K562 (cell line): ENCODE results near the gene PDCL3. TPM values are rescaled to one million over a fixed set of nuclear protein-coding genes. Genes with fewer than 3 reads are reported as not detected.

Source experiments
- ATAC-seq: fragments of 200-7000 bp; cut with Tn5 transposase; 3 replicates; pipeline ENCODE4 v1.9.1; 2020; ENCODE audit warnings: moderate library complexity
- BruUV-seq: library from RNA; stranded (reverse); fragments of 400-500 nt; replicated peaks from 2 replicates; lab custom pipeline; 2021; lab: Mats Ljungman, UMichigan
- CTCF ChIA-PET: fragments of 300-600 bp; formaldehyde crosslinking; extraction: SDS; loops from one replicate; lab custom pipeline; 2021; ENCODE audit warnings: low intra/inter-chr PET ratio; lab: Yijun Ruan, JAX
- POLR2A ChIA-PET: fragments of 300-600, 350-650 bp; sonication (Branson Sonifier 250); formaldehyde crosslinking; extraction: SDS; loops from one replicate; lab custom pipeline; 2021; ENCODE audit warnings: antibody characterized with exemption, inconsistent platforms; lab: Yijun Ruan, JAX
- DNase-seq, 4 experiments: peaks; one replicate each; pipeline versions ENCODE4 v3.0.0 to v3.0.0-alpha.2; 2011 to 2018; ENCODE audit warnings: low spot score in 3 of 4, mixed read lengths in 3 of 4; ENCODE audit errors: extremely low read depth in 1 of 4
- FAIRE-seq: peaks from 2 replicates; lab custom pipeline; 2011; peaks lifted over from hg19 to GRCh38; lab: Jason Lieb, UNC
- H2AFZ ChIP-seq: 2 replicates; pipeline ENCODE4 v1.6.0; 2011; ENCODE audit warnings: low read depth, low read length, control low read depth, inconsistent platforms
- H3K27ac ChIP-seq: fragments of 200-600 bp; 3 replicates; pipeline ENCODE4 v1.8.0; 2011; ENCODE audit warnings: low read depth, mild to moderate bottlenecking, control low read depth, inconsistent platforms, low read length, moderate library complexity, mixed read lengths; ENCODE audit errors: extremely low read depth
- H3K27me3 ChIP-seq, 2 experiments: fragments of 300-600 bp in 1 of 2; 2 replicates in 1 of 2; 3 replicates in 1 of 2; pipeline versions ENCODE4 v1.6.0 to v1.8.0; 2011; ENCODE audit warnings: inconsistent platforms in 2 of 2, low read length in 2 of 2, mild to moderate bottlenecking in 1 of 2, mixed read lengths in 1 of 2, moderate library complexity in 1 of 2; ENCODE audit not compliant: control insufficient read depth in 2 of 2, insufficient read depth in 2 of 2
- H3K36me3 ChIP-seq: fragments of 300-600 bp; 3 replicates; pipeline ENCODE4 v1.8.0; 2011; ENCODE audit warnings: mild to moderate bottlenecking, low read length, inconsistent platforms; ENCODE audit not compliant: control insufficient read depth, insufficient read depth
- H3K4me1 ChIP-seq, 2 experiments: fragments of 200-600 bp in 1 of 2; replicated peaks in 1 of 2; 2 replicates in 1 of 2; 3 replicates in 1 of 2; pipeline versions ENCODE4 v1.5.1 to v1.8.0; 2011; ENCODE audit warnings: inconsistent platforms in 2 of 2, low read length in 2 of 2, mild to moderate bottlenecking in 1 of 2, mixed read lengths in 1 of 2, moderate library complexity in 1 of 2; ENCODE audit not compliant: control insufficient read depth in 2 of 2, insufficient read depth in 2 of 2
- H3K4me2 ChIP-seq: 2 replicates; pipeline ENCODE4 v1.6.1; 2011; ENCODE audit warnings: low read length, control low read depth, inconsistent platforms, mixed read lengths; ENCODE audit not compliant: insufficient read depth
- H3K4me3 ChIP-seq: fragments of 200-600 bp; sonication (generic), shearing (Covaris generic); 2 replicates; pipeline ENCODE4 v1.5.1; 2016; ENCODE audit warnings: control low read depth, inconsistent platforms
- H3K79me2 ChIP-seq: fragments of 200-600 bp; 3 replicates; pipeline ENCODE4 v1.8.0; 2011; ENCODE audit warnings: low read length, inconsistent platforms; ENCODE audit not compliant: control insufficient read depth, insufficient read depth
- H3K9ac ChIP-seq, 2 experiments: 2 replicates each; pipeline versions ENCODE4 v1.6.0 to v1.6.1; 2011; ENCODE audit warnings: low read depth in 2 of 2, low read length in 2 of 2, control low read depth in 1 of 2, inconsistent platforms in 1 of 2, mild to moderate bottlenecking in 1 of 2, mixed read lengths in 1 of 2; ENCODE audit not compliant: insufficient read depth in 1 of 2
- H3K9me1 ChIP-seq: one replicate; pipeline ENCODE4 v1.6.0; 2011; ENCODE audit warnings: inconsistent platforms, mild to moderate bottlenecking, low read length, moderate library complexity; ENCODE audit not compliant: control insufficient read depth, insufficient read depth
- H3K9me3 ChIP-seq: replicated peaks from 2 replicates; pipeline ENCODE4 v1.5.1; 2011; ENCODE audit warnings: low read depth, low read length, inconsistent platforms; ENCODE audit not compliant: control insufficient read depth, insufficient read depth
- H4K20me1 ChIP-seq: replicated peaks from 2 replicates; pipeline ENCODE4 v1.6.1; 2011; ENCODE audit warnings: low read length, inconsistent platforms, mixed read lengths; ENCODE audit not compliant: control insufficient read depth, insufficient read depth
- CREB1 ChIP-seq, 2 experiments: sonication (generic) in 1 of 2; formaldehyde crosslinking in 1 of 2; IDR thresholded peaks; 2 replicates each; pipeline versions ENCODE4 v1.6.1 to v1.8.0; 2012 to 2022; ENCODE audit warnings: inconsistent platforms in 1 of 2, mild to moderate bottlenecking in 1 of 2, missing genetic modification reagents in 1 of 2, moderate library complexity in 1 of 2
- MAFG ChIP-seq: fragments of 450-650 bp; conservative IDR thresholded peaks from 2 replicates; pipeline ENCODE4 v1.6.1; 2016; ENCODE audit warnings: missing genetic modification characterization, missing compliant biosample characterization
- POLR3A ChIP-seq: IDR thresholded peaks from 2 replicates; pipeline ENCODE4 v1.6.1; 2011; ENCODE audit warnings: borderline replicate concordance, mild to moderate bottlenecking, moderate library complexity; ENCODE audit not compliant: insufficient read length, insufficient read depth; ENCODE audit errors: extremely low read depth
- RBM15 ChIP-seq: fragments of 200-400 bp; formaldehyde crosslinking; IDR thresholded peaks from 2 replicates; pipeline ENCODE4 v1.6.1; 2018; ENCODE audit warnings: mild to moderate bottlenecking, low read length, moderate library complexity; ENCODE audit not compliant: insufficient read depth
- SIN3B ChIP-seq: fragments of 450-650 bp; IDR thresholded peaks from 2 replicates; pipeline ENCODE4 v1.6.1; 2017; ENCODE audit warnings: low read depth, mild to moderate bottlenecking, moderate library complexity
- SIX5 ChIP-seq, 2 experiments: IDR thresholded peaks; 2 replicates each; pipeline ENCODE4 v1.6.1; 2011; ENCODE audit warnings: low read length in 2 of 2, borderline replicate concordance in 1 of 2, low read depth in 1 of 2, mild to moderate bottlenecking in 1 of 2, moderate library complexity in 1 of 2; ENCODE audit not compliant: insufficient read depth in 1 of 2
- SRF ChIP-seq, 2 experiments: fragments of 250-450, 450-650 bp in 1 of 2; sonication (Bioruptor Pico) in 1 of 2; sonication (generic) in 1 of 2; formaldehyde crosslinking; IDR thresholded peaks; 2 replicates each; pipeline versions ENCODE4 v1.5.0 to v1.5.1; 2020 to 2022; ENCODE audit warnings: mild to moderate bottlenecking in 1 of 2, missing genetic modification reagents in 1 of 2
- U2AF2 ChIP-seq: fragments of 200-400 bp; formaldehyde crosslinking; optimal IDR thresholded peaks from 2 replicates; pipeline ENCODE3; 2017; ENCODE audit warnings: low read depth, mild to moderate bottlenecking, low read length
- ZNF76 ChIP-seq: fragments of 250-450 bp; sonication (Bioruptor Pico); IDR thresholded peaks from 2 replicates; pipeline ENCODE4 v1.4.0; 2020; ENCODE audit warnings: mild to moderate bottlenecking, moderate library complexity, borderline replicate concordance
- WGBS: fragments of 100-300 bp; shearing (Covaris generic); methylation state at CpG from one replicate; pipeline ENCODE4 v1.1.6; 2016; ENCODE audit warnings: low coverage, mixed read lengths; ENCODE audit not compliant: insufficient coverage; ENCODE audit errors: missing lambda C conversion rate; 5-methylcytosine and 5-hydroxymethylcytosine counted together
- in situ Hi-C: fragments of 300-500 bp; cut with MboI; formaldehyde crosslinking; loops from 4 replicates; pipeline ENCODE4 v1.15.0; 2018; ENCODE audit warnings: inconsistent platforms, mixed read lengths
- intact Hi-C: fragments of 100-400 bp; cut with micrococcal nuclease; formaldehyde crosslinking; loops from 2 replicates; pipeline ENCODE4 v1.14.2; 2022
- polyA plus RNA-seq, 8 experiments: library from polyadenylated mRNA; depleted of rRNA in 4 of 8; stranded (reverse) in 5 of 8; unstranded in 3 of 8; fragments of >200 nt; fragmentation: Nextera tagmentation in 2 of 8; fragmentation: Illumina TruSeq in 1 of 8; extraction: Ambion mirVana in 2 of 8; extraction: Trizol in 1 of 8; gene quantifications; 2 replicates each; pipeline versions ENCODE4 v1.2.1 to v1.2.3, GENCODE V29; 2011 to 2014; ENCODE audit warnings: inconsistent platforms in 1 of 8, missing spikeins in 1 of 8
- total RNA-seq, 7 experiments: library from RNA; depleted of rRNA in 6 of 7; stranded (reverse); fragments of >200 nt in 6 of 7; fragmentation: Illumina TruSeq in 2 of 7; extraction: Trizol in 2 of 7; gene quantifications; 2 replicates each; pipeline versions ENCODE4 v1.2.1 to v1.2.3, GENCODE V29; 2011 to 2021; ENCODE audit warnings: low replicate concordance in 1 of 7
- TF ChIP-seq, protein P1 (sequence below): fragments of 250-450 bp; sonication (Bioruptor Pico); IDR thresholded peaks from 2 replicates; pipeline ENCODE4 v1.4.0; 2020; ENCODE audit warnings: borderline replicate concordance
- TF ChIP-seq, protein P2 (sequence below): fragments of 250-450 bp; sonication (Bioruptor Pico); IDR thresholded peaks from 2 replicates; pipeline ENCODE4 v1.4.0; 2020

The PDCL3 gene
- total and polyA plus RNA-seq, 9 of the 15 experiments (the other 6 are each of a cell fraction or from before 2014, with no cell fraction given): 16.6 to 76.7 (median 26.9) TPM

DNA sequence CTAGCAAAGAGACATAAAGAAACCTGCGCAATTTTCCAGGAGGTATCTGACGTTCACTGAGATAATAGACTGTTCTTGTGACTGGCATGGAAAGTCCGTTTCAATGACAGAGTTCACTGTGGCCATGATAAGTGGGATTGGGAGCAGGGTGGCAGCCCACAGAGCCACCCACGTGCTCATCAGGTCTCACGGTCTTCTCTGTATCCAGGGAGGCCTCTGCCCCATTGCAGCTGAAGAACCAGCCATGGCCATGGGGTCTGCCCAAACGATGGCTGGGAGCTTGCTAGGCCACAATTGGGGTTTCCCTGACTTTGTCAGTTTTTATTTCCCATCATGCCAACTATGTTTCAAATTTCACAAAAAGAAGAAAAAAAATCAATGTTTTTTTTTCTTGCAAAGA, 57.2 kb downstream of the PDCL3 start:
- 0% methylated on average over 6 of the region's 6 CpGs for WGBS

More for the DNA sequence above, 57.2 kb downstream of the PDCL3 start:
- Histone ChIP-seq H3K79me2 (no peaks in the 10 kb centered on the region), H3K27me3 (peaks cover 4 to 40% of the 10 kb centered on the region in 2 experiments; a peak in 4 of 5 replicates), H3K4me1 (no peaks in the 10 kb centered on the region; a peak in 1 of 5 replicates), H3K9ac (no peak overlapping the region), H3K4me2 (no peak overlapping the region), H3K9me3 (no peaks in the 10 kb centered on the region), H3K27ac (no peak overlapping the region), H3K36me3 (no peaks in the 10 kb centered on the region), H3K9me1 (no peaks in the 10 kb centered on the region), H4K20me1 (no peaks in the 10 kb centered on the region), H3K4me3 (no peak overlapping the region), H2AFZ (no peak overlapping the region)
- in situ Hi-C loops: loop anchor here (10.0 kb wide), 1 partner anchor 375 kb away; no protein-coding TSS in a partner anchor
- BruUV-seq: no TSS peak
- POLR2A ChIA-PET: no interaction called here
- intact Hi-C loops: loop anchor here (10.0 kb wide), 1 partner anchor 115 kb away; no protein-coding TSS in a partner anchor
- ATAC-seq: no peak
- no peak for FAIRE-seq
- DNase-seq: no peak
- CTCF ChIA-PET: no interaction called here
- TF ChIP-seq POLR3A (no peak), U2AF2 (no peak), MAFG (no peak), SIN3B (no peak), SRF (CRISPR knock-in tag; IDR thresholded peaks at IDR 0.05) (no peak), SIX5 (IDR thresholded peaks at IDR 0.05; ENCODE audit: borderline replicate concordance in 1 of 2, insufficient read depth in 1 of 2, low read depth in 1 of 2, low read length in 2 of 2) (no peak), ZNF76 (CRISPR knock-in tag) (no peak), CREB1 (IDR thresholded peaks at IDR 0.05) (no peak), CREB1 (CRISPR knock-in tag; IDR thresholded peaks at IDR 0.05) (no peak), RBM15 (no peak)
- TF ChIP-seq, protein P1, sequence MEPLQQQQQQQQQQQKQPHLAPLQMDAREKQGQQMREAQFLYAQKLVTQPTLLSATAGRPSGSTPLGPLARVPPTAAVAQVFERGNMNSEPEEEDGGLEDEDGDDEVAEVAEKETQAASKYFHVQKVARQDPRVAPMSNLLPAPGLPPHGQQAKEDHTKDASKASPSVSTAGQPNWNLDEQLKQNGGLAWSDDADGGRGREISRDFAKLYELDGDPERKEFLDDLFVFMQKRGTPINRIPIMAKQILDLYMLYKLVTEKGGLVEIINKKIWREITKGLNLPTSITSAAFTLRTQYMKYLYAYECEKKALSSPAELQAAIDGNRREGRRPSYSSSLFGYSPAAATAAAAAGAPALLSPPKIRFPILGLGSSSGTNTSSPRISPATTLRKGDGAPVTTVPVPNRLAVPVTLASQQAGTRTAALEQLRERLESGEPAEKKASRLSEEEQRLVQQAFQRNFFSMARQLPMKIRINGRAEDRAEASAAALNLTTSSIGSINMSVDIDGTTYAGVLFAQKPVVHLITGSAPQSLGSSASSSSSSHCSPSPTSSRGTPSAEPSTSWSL (CRISPR knock-in tag): no peak
- TF ChIP-seq, protein P2, sequence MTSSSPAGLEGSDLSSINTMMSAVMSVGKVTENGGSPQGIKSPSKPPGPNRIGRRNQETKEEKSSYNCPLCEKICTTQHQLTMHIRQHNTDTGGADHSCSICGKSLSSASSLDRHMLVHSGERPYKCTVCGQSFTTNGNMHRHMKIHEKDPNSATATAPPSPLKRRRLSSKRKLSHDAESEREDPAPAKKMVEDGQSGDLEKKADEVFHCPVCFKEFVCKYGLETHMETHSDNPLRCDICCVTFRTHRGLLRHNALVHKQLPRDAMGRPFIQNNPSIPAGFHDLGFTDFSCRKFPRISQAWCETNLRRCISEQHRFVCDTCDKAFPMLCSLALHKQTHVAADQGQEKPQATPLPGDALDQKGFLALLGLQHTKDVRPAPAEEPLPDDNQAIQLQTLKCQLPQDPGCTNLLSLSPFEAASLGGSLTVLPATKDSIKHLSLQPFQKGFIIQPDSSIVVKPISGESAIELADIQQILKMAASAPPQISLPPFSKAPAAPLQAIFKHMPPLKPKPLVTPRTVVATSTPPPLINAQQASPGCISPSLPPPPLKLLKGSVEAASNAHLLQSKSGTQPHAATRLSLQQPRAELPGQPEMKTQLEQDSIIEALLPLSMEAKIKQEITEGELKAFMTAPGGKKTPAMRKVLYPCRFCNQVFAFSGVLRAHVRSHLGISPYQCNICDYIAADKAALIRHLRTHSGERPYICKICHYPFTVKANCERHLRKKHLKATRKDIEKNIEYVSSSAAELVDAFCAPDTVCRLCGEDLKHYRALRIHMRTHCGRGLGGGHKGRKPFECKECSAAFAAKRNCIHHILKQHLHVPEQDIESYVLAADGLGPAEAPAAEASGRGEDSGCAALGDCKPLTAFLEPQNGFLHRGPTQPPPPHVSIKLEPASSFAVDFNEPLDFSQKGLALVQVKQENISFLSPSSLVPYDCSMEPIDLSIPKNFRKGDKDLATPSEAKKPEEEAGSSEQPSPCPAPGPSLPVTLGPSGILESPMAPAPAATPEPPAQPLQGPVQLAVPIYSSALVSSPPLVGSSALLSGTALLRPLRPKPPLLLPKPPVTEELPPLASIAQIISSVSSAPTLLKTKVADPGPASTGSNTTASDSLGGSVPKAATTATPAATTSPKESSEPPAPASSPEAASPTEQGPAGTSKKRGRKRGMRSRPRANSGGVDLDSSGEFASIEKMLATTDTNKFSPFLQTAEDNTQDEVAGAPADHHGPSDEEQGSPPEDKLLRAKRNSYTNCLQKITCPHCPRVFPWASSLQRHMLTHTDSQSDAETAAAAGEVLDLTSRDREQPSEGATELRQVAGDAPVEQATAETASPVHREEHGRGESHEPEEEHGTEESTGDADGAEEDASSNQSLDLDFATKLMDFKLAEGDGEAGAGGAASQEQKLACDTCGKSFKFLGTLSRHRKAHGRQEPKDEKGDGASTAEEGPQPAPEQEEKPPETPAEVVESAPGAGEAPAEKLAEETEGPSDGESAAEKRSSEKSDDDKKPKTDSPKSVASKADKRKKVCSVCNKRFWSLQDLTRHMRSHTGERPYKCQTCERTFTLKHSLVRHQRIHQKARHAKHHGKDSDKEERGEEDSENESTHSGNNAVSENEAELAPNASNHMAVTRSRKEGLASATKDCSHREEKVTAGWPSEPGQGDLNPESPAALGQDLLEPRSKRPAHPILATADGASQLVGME (CRISPR knock-in tag): no peak
